K562 (cell line): ENCODE data around the gene TENM4. TPM values are rescaled to one million over a fixed set of nuclear protein-coding genes. Genes with fewer than 3 reads are reported as not detected.

Source experiments
- ATAC-seq: fragments of 200-7000 bp; cut with Tn5 transposase; 3 replicates; pipeline ENCODE4 v1.9.1; 2020; ENCODE audit warnings: moderate library complexity
- BruUV-seq: library from RNA; stranded (reverse); fragments of 400-500 nt; replicated peaks from 2 replicates; lab custom pipeline; 2021; lab: Mats Ljungman, UMichigan
- CTCF ChIA-PET: fragments of 300-600 bp; formaldehyde crosslinking; extraction: SDS; loops from one replicate; lab custom pipeline; 2021; ENCODE audit warnings: low intra/inter-chr PET ratio; lab: Yijun Ruan, JAX
- POLR2A ChIA-PET: fragments of 300-600, 350-650 bp; sonication (Branson Sonifier 250); formaldehyde crosslinking; extraction: SDS; loops from one replicate; lab custom pipeline; 2021; ENCODE audit warnings: antibody characterized with exemption, inconsistent platforms; lab: Yijun Ruan, JAX
- DNase-seq, 4 experiments: peaks; one replicate each; pipeline versions ENCODE4 v3.0.0 to v3.0.0-alpha.2; 2011 to 2018; ENCODE audit warnings: low spot score in 3 of 4, mixed read lengths in 3 of 4; ENCODE audit errors: extremely low read depth in 1 of 4
- FAIRE-seq: peaks from 2 replicates; lab custom pipeline; 2011; peaks lifted over from hg19 to GRCh38; lab: Jason Lieb, UNC
- H2AFZ ChIP-seq: 2 replicates; pipeline ENCODE4 v1.6.0; 2011; ENCODE audit warnings: low read depth, low read length, control low read depth, inconsistent platforms
- H3K27ac ChIP-seq: fragments of 200-600 bp; 3 replicates; pipeline ENCODE4 v1.8.0; 2011; ENCODE audit warnings: low read depth, mild to moderate bottlenecking, control low read depth, inconsistent platforms, low read length, moderate library complexity, mixed read lengths; ENCODE audit errors: extremely low read depth
- H3K27me3 ChIP-seq, 2 experiments: fragments of 300-600 bp in 1 of 2; 2 replicates in 1 of 2; 3 replicates in 1 of 2; pipeline versions ENCODE4 v1.6.0 to v1.8.0; 2011; ENCODE audit warnings: inconsistent platforms in 2 of 2, low read length in 2 of 2, mild to moderate bottlenecking in 1 of 2, mixed read lengths in 1 of 2, moderate library complexity in 1 of 2; ENCODE audit not compliant: control insufficient read depth in 2 of 2, insufficient read depth in 2 of 2
- H3K36me3 ChIP-seq: fragments of 300-600 bp; 3 replicates; pipeline ENCODE4 v1.8.0; 2011; ENCODE audit warnings: mild to moderate bottlenecking, low read length, inconsistent platforms; ENCODE audit not compliant: control insufficient read depth, insufficient read depth
- H3K4me1 ChIP-seq, 2 experiments: fragments of 200-600 bp in 1 of 2; replicated peaks in 1 of 2; 2 replicates in 1 of 2; 3 replicates in 1 of 2; pipeline versions ENCODE4 v1.5.1 to v1.8.0; 2011; ENCODE audit warnings: inconsistent platforms in 2 of 2, low read length in 2 of 2, mild to moderate bottlenecking in 1 of 2, mixed read lengths in 1 of 2, moderate library complexity in 1 of 2; ENCODE audit not compliant: control insufficient read depth in 2 of 2, insufficient read depth in 2 of 2
- H3K4me2 ChIP-seq: 2 replicates; pipeline ENCODE4 v1.6.1; 2011; ENCODE audit warnings: low read length, control low read depth, inconsistent platforms, mixed read lengths; ENCODE audit not compliant: insufficient read depth
- H3K4me3 ChIP-seq: fragments of 200-600 bp; sonication (generic), shearing (Covaris generic); 2 replicates; pipeline ENCODE4 v1.5.1; 2016; ENCODE audit warnings: control low read depth, inconsistent platforms
- H3K79me2 ChIP-seq: fragments of 200-600 bp; 3 replicates; pipeline ENCODE4 v1.8.0; 2011; ENCODE audit warnings: low read length, inconsistent platforms; ENCODE audit not compliant: control insufficient read depth, insufficient read depth
- H3K9ac ChIP-seq, 2 experiments: 2 replicates each; pipeline versions ENCODE4 v1.6.0 to v1.6.1; 2011; ENCODE audit warnings: low read depth in 2 of 2, low read length in 2 of 2, control low read depth in 1 of 2, inconsistent platforms in 1 of 2, mild to moderate bottlenecking in 1 of 2, mixed read lengths in 1 of 2; ENCODE audit not compliant: insufficient read depth in 1 of 2
- H3K9me1 ChIP-seq: one replicate; pipeline ENCODE4 v1.6.0; 2011; ENCODE audit warnings: inconsistent platforms, mild to moderate bottlenecking, low read length, moderate library complexity; ENCODE audit not compliant: control insufficient read depth, insufficient read depth
- H3K9me3 ChIP-seq: replicated peaks from 2 replicates; pipeline ENCODE4 v1.5.1; 2011; ENCODE audit warnings: low read depth, low read length, inconsistent platforms; ENCODE audit not compliant: control insufficient read depth, insufficient read depth
- H4K20me1 ChIP-seq: replicated peaks from 2 replicates; pipeline ENCODE4 v1.6.1; 2011; ENCODE audit warnings: low read length, inconsistent platforms, mixed read lengths; ENCODE audit not compliant: control insufficient read depth, insufficient read depth
- CCAR2 ChIP-seq: fragments of 200-400 bp; formaldehyde crosslinking; IDR thresholded peaks from 2 replicates; pipeline ENCODE4 v1.6.1; 2017; ENCODE audit warnings: mild to moderate bottlenecking, low read depth, low read length
- CEBPG ChIP-seq, 3 experiments: fragments of 200-800 bp in 1 of 3; sonication (Bioruptor generic) in 1 of 3; sonication (generic) in 1 of 3; formaldehyde crosslinking in 1 of 3; IDR thresholded peaks in 2 of 3; conservative IDR thresholded peaks in 1 of 3; 2 replicates each; pipeline versions ENCODE4 v1.6.1 to v1.8.0; 2016 to 2022; ENCODE audit warnings: missing compliant biosample characterization in 2 of 3, missing genetic modification characterization in 2 of 3, mild to moderate bottlenecking in 1 of 3, missing genetic modification reagents in 1 of 3
- CXXC5 ChIP-seq: fragments of 250-450 bp; sonication (Bioruptor Pico); IDR thresholded peaks from 2 replicates; pipeline ENCODE4 v1.8.0; 2022; ENCODE audit warnings: inconsistent platforms, mild to moderate bottlenecking, moderate library complexity
- DDX20 ChIP-seq: fragments of 450-650 bp; IDR thresholded peaks from 2 replicates; pipeline ENCODE4 v1.6.1; 2016; ENCODE audit warnings: missing genetic modification characterization, low read depth, mild to moderate bottlenecking, missing compliant biosample characterization, moderate library complexity
- ELF4 ChIP-seq: fragments of 450-650 bp; formaldehyde crosslinking; IDR thresholded peaks from 2 replicates; pipeline ENCODE4 v1.4.0; 2022; ENCODE audit warnings: missing genetic modification characterization
- ETV6 ChIP-seq, 3 experiments: fragments of 150-350 bp in 1 of 3; sonication (generic) in 1 of 3; formaldehyde crosslinking in 1 of 3; IDR thresholded peaks; 2 replicates each; pipeline versions ENCODE4 v1.6.1 to v1.8.0; 2014 to 2022; ENCODE audit warnings: borderline replicate concordance in 2 of 3, low read depth in 2 of 3, antibody characterized with exemption in 1 of 3, low read length in 1 of 3, mild to moderate bottlenecking in 1 of 3, missing genetic modification reagents in 1 of 3
- NFIX ChIP-seq: fragments of 250-450 bp; sonication (Bioruptor Pico); IDR thresholded peaks from 2 replicates; pipeline ENCODE4 v1.4.0; 2020; ENCODE audit warnings: low read depth, mild to moderate bottlenecking, moderate library complexity
- SMAD3 ChIP-seq: fragments of 450-650 bp; formaldehyde crosslinking; conservative IDR thresholded peaks from 2 replicates; pipeline ENCODE4 v1.4.0; 2020; ENCODE audit warnings: mild to moderate bottlenecking
- ZNF140 ChIP-seq: fragments of 250-450 bp; sonication (Bioruptor Pico); IDR thresholded peaks from 2 replicates; pipeline ENCODE4 v1.8.0; 2021; ENCODE audit warnings: moderate library complexity, mild to moderate bottlenecking, inconsistent platforms
- ZNF217 ChIP-seq: sonication (generic); formaldehyde crosslinking; IDR thresholded peaks from 2 replicates; pipeline ENCODE4 v1.8.0; 2022; ENCODE audit warnings: mild to moderate bottlenecking, missing genetic modification reagents
- ZNF77 ChIP-seq: fragments of 250-450 bp; sonication (Bioruptor Pico); IDR thresholded peaks from 2 replicates; pipeline ENCODE4 v1.5.0; 2020
- ZNF785 ChIP-seq: fragments of 250-450 bp; sonication (Bioruptor Pico); IDR thresholded peaks from 2 replicates; pipeline ENCODE4 v1.4.0; 2020; ENCODE audit warnings: mild to moderate bottlenecking
- WGBS: fragments of 100-300 bp; shearing (Covaris generic); methylation state at CpG from one replicate; pipeline ENCODE4 v1.1.6; 2016; ENCODE audit warnings: low coverage, mixed read lengths; ENCODE audit not compliant: insufficient coverage; ENCODE audit errors: missing lambda C conversion rate; 5-methylcytosine and 5-hydroxymethylcytosine counted together
- in situ Hi-C: fragments of 300-500 bp; cut with MboI; formaldehyde crosslinking; loops from 4 replicates; pipeline ENCODE4 v1.15.0; 2018; ENCODE audit warnings: inconsistent platforms, mixed read lengths
- intact Hi-C: fragments of 100-400 bp; cut with micrococcal nuclease; formaldehyde crosslinking; loops from 2 replicates; pipeline ENCODE4 v1.14.2; 2022
- polyA plus RNA-seq, 8 experiments: library from polyadenylated mRNA; depleted of rRNA in 4 of 8; stranded (reverse) in 5 of 8; unstranded in 3 of 8; fragments of >200 nt; fragmentation: Nextera tagmentation in 2 of 8; fragmentation: Illumina TruSeq in 1 of 8; extraction: Ambion mirVana in 2 of 8; extraction: Trizol in 1 of 8; gene quantifications; 2 replicates each; pipeline versions ENCODE4 v1.2.1 to v1.2.3, GENCODE V29; 2011 to 2014; ENCODE audit warnings: inconsistent platforms in 1 of 8, missing spikeins in 1 of 8
- total RNA-seq, 7 experiments: library from RNA; depleted of rRNA in 6 of 7; stranded (reverse); fragments of >200 nt in 6 of 7; fragmentation: Illumina TruSeq in 2 of 7; extraction: Trizol in 2 of 7; gene quantifications; 2 replicates each; pipeline versions ENCODE4 v1.2.1 to v1.2.3, GENCODE V29; 2011 to 2021; ENCODE audit warnings: low replicate concordance in 1 of 7
- TF ChIP-seq, protein P1 (sequence below): IDR thresholded peaks from 2 replicates; pipeline ENCODE4 v1.6.1; 2011; ENCODE audit warnings: borderline replicate concordance, low read depth, mild to moderate bottlenecking, moderate library complexity, low read length; ENCODE audit not compliant: insufficient read depth, poor library complexity, severe bottlenecking
- TF ChIP-seq, protein P2 (sequence below), 2 experiments: IDR thresholded peaks in 1 of 2; conservative IDR thresholded peaks in 1 of 2; 2 replicates each; pipeline ENCODE4 v1.6.1; 2016; ENCODE audit warnings: low read depth in 2 of 2, mild to moderate bottlenecking in 1 of 2, missing compliant biosample characterization in 1 of 2, missing genetic modification characterization in 1 of 2, moderate library complexity in 1 of 2
- TF ChIP-seq, protein P3 (sequence below): fragments of 450-650 bp; IDR thresholded peaks from 2 replicates; pipeline ENCODE4 v1.6.1; 2014; ENCODE audit warnings: low read depth, mild to moderate bottlenecking, moderate library complexity, borderline replicate concordance

TENM4 gene
- total and polyA plus RNA-seq, 9 of the 15 experiments (the other 6 are each of a cell fraction or from before 2014, with no cell fraction given): 0.16 TPM; not detected in 8

DNA sequence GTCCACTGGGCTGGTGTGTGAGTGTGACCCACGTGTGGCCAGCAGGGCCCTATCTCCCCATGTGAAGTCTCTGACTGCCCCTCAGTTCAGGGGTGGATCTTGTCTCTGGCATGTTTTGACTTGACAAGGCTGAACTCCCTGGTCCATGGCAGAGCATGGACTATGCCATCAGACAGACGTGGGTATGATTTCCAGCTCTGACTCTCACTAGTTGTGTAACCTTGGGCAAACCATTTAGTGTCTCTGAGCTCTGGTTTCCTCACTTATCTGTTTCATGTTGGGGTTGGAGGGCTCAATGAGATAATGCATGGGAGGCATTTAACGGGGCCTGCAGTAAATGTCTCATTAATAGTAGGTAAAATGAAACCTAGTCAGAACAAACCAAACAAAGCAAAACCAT, 611.7 kb downstream of the TENM4 start:
- peaks cover 0 to 9% of the 10 kb centered on the region in 2 experiments; a peak in 2 of 5 replicates for H3K27me3 ChIP-seq
- no peaks in the 10 kb centered on the region for H3K79me2 ChIP-seq
- H3K9me3 ChIP-seq: no peaks in the 10 kb centered on the region
- ChIA-PET POLR2A (interaction anchor here (0.9 kb wide), 1 partner anchor 10 kb away, joined by 3 read pairs; no protein-coding TSS in a partner anchor), CTCF (no interaction called here)
- no peaks in the 10 kb centered on the region for H4K20me1 ChIP-seq
- no peak for DNase-seq
- FAIRE-seq: no peak
- BruUV-seq: no TSS peak
- in situ Hi-C loops: no loop called here
- no peak overlapping the region for H3K4me2 ChIP-seq
- no peaks in the 10 kb centered on the region for H3K9me1 ChIP-seq
- H3K36me3 ChIP-seq: no peaks in the 10 kb centered on the region
- 0% methylated on average over 2 of the region's 3 CpGs for WGBS
- ATAC-seq: no peak
- no peak overlapping the region for H3K27ac ChIP-seq
- H3K4me3 ChIP-seq: no peak overlapping the region
- H3K9ac ChIP-seq: no peak overlapping the region
- H2AFZ ChIP-seq: no peak overlapping the region
- no peaks in the 10 kb centered on the region for H3K4me1 ChIP-seq
- intact Hi-C loops: no loop called here
- TF ChIP-seq CCAR2 (no peak), ZNF217 (CRISPR knock-in tag) (no peak), CXXC5 (no peak), ZNF785 (no peak), NFIX (CRISPR knock-in tag) (no peak), ZNF140 (CRISPR knock-in tag) (no peak), CEBPG (CRISPR knock-in tag; IDR thresholded peaks at IDR 0.05) (no peak), CEBPG (tag; conservative IDR thresholded peaks at IDR 0.05 in 1 of 2, IDR thresholded peaks at IDR 0.05 in 1 of 2) (no peak), ELF4 (CRISPR knock-in tag) (no peak), SMAD3 (no peak), DDX20 (tag) (no peak), ETV6 (IDR thresholded peaks at IDR 0.05; ENCODE audit: borderline replicate concordance in 1 of 2, low read depth in 2 of 2, low read length in 1 of 2) (no peak), ETV6 (CRISPR knock-in tag; IDR thresholded peaks at IDR 0.05; ENCODE audit: borderline replicate concordance) (no peak), ZNF77 (no peak)
- TF ChIP-seq, protein P1, sequence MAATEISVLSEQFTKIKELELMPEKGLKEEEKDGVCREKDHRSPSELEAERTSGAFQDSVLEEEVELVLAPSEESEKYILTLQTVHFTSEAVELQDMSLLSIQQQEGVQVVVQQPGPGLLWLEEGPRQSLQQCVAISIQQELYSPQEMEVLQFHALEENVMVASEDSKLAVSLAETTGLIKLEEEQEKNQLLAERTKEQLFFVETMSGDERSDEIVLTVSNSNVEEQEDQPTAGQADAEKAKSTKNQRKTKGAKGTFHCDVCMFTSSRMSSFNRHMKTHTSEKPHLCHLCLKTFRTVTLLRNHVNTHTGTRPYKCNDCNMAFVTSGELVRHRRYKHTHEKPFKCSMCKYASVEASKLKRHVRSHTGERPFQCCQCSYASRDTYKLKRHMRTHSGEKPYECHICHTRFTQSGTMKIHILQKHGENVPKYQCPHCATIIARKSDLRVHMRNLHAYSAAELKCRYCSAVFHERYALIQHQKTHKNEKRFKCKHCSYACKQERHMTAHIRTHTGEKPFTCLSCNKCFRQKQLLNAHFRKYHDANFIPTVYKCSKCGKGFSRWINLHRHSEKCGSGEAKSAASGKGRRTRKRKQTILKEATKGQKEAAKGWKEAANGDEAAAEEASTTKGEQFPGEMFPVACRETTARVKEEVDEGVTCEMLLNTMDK: no peak
- TF ChIP-seq, protein P2, sequence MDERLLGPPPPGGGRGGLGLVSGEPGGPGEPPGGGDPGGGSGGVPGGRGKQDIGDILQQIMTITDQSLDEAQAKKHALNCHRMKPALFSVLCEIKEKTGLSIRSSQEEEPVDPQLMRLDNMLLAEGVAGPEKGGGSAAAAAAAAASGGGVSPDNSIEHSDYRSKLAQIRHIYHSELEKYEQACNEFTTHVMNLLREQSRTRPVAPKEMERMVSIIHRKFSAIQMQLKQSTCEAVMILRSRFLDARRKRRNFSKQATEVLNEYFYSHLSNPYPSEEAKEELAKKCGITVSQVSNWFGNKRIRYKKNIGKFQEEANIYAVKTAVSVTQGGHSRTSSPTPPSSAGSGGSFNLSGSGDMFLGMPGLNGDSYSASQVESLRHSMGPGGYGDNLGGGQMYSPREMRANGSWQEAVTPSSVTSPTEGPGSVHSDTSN (CRISPR knock-in tag; IDR thresholded peaks at IDR 0.05; ENCODE audit: low read depth): no peak
- TF ChIP-seq, protein P2 (tag; conservative IDR thresholded peaks at IDR 0.05; ENCODE audit: low read depth): no peak
- TF ChIP-seq, protein P3, sequence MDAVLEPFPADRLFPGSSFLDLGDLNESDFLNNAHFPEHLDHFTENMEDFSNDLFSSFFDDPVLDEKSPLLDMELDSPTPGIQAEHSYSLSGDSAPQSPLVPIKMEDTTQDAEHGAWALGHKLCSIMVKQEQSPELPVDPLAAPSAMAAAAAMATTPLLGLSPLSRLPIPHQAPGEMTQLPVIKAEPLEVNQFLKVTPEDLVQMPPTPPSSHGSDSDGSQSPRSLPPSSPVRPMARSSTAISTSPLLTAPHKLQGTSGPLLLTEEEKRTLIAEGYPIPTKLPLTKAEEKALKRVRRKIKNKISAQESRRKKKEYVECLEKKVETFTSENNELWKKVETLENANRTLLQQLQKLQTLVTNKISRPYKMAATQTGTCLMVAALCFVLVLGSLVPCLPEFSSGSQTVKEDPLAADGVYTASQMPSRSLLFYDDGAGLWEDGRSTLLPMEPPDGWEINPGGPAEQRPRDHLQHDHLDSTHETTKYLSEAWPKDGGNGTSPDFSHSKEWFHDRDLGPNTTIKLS: no peak
